IPS-18a (cell line): ENCODE data around the gene TGFBR3L.
A peak's percentile ranks its signal among the peaks of the same experiment; 100 is the strongest.

Experiments used
- H3K27ac ChIP-seq: one replicate; pipeline ENCODE4 v1.5.1; 2013; ENCODE audit warnings: low read length
- H3K27me3 ChIP-seq: one replicate; pipeline ENCODE4 v1.6.1; 2013; ENCODE audit warnings: mild to moderate bottlenecking, low read length; ENCODE audit not compliant: control insufficient read depth, insufficient read depth
- H3K36me3 ChIP-seq: one replicate; pipeline ENCODE4 v1.6.1; 2013; ENCODE audit warnings: low read depth, low read length; ENCODE audit not compliant: control insufficient read depth
- H3K4me1 ChIP-seq: one replicate; pipeline ENCODE4 v1.6.1; 2013; ENCODE audit warnings: low read depth, low read length; ENCODE audit not compliant: control insufficient read depth
- H3K4me3 ChIP-seq: one replicate; pipeline ENCODE4 v1.5.1; 2013; ENCODE audit warnings: low read length
- H3K9ac ChIP-seq: one replicate; pipeline ENCODE4 v1.6.1; 2013; ENCODE audit warnings: mild to moderate bottlenecking, low read length, moderate library complexity
- H3K9me3 ChIP-seq: one replicate; pipeline ENCODE4 v1.6.1; 2013; ENCODE audit warnings: low read depth, low read length; ENCODE audit not compliant: control insufficient read depth

The TGFBR3L gene

DNA sequence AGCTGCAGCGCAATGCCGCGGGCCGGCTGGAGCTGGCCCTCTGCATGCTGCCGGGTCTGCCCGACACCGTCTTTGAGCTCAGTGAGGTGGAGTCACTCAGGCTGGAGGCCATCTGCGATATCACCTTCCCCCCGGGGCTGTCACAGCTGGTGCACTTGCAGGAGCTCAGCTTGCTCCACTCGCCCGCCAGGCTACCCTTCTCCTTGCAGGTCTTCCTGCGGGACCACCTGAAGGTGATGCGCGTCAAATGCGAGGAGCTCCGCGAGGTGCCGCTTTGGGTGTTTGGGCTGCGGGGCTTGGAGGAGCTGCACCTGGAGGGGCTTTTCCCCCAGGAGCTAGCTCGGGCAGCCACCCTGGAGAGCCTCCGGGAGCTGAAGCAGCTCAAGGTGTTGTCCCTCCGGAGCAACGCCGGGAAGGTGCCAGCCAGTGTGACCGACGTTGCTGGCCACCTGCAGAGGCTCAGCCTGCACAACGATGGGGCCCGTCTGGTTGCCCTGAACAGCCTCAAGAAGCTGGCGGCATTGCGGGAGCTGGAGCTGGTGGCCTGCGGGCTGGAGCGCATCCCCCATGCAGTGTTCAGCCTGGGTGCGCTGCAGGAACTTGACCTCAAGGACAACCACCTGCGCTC lies 14.8 kb upstream of the TGFBR3L start:
- Histone ChIP-seq H3K36me3 (no peaks in the 10 kb centered on the region), H3K9ac (no peak overlapping the region), H3K9me3 (no peaks in the 10 kb centered on the region), H3K4me1 (peaks cover 12% of the 10 kb centered on the region), H3K4me3 (no peak overlapping the region), H3K27me3 (no peaks in the 10 kb centered on the region), H3K27ac (no peak overlapping the region)

DNA sequence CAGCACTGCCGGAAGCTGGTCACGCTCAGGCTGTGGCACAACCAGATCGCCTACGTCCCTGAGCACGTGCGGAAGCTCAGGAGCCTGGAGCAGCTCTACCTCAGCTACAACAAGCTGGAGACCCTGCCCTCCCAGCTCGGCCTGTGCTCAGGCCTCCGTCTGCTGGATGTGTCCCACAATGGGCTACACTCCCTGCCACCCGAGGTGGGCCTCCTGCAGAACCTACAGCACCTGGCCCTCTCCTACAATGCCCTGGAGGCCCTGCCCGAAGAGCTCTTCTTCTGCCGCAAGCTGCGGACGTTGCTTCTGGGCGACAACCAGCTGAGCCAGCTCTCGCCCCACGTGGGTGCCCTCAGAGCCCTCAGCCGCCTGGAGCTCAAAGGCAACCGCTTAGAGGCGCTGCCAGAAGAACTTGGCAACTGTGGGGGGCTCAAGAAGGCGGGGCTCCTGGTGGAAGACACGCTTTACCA lies 14.2 kb upstream of the TGFBR3L start:
- no peaks in the 10 kb centered on the region for H3K9me3 ChIP-seq
- H3K27ac ChIP-seq = no peak overlapping the region
- H3K4me1 ChIP-seq = peaks cover 13% of the 10 kb centered on the region

DNA sequence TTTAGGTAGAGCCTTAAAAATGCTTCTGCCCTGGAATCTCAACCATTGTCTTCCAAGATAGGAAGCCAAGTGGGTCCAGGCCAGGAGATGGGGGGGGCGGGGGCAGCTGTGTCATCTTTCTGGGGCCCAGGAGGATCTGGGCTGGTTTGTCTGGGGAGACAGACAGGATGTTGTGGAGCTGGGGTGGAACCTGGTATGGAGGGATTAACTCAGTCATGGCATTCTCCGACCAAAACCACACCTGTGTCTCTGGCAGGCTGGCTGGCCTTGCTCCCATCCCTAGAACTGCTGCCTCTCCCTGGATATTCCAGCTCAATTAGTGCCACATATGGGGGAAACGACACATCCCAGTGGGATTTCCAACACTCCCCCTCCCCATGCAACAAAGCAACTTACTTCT lies 13.7 kb upstream of the TGFBR3L start:
- no peak overlapping the region for H3K27ac ChIP-seq
- H3K4me1 ChIP-seq = peaks cover 13% of the 10 kb centered on the region
- no peaks in the 10 kb centered on the region for H3K27me3 ChIP-seq
- H3K9me3 ChIP-seq = no peaks in the 10 kb centered on the region
- H3K4me3 ChIP-seq = no peak overlapping the region
- H3K9ac ChIP-seq = no peak overlapping the region
- no peaks in the 10 kb centered on the region for H3K36me3 ChIP-seq

More for the DNA sequence above, 14.2 kb upstream of the TGFBR3L start:
- Histone ChIP-seq H3K9ac (no peak overlapping the region), H3K27me3 (no peaks in the 10 kb centered on the region), H3K36me3 (no peaks in the 10 kb centered on the region), H3K4me3 (no peak overlapping the region)

DNA sequence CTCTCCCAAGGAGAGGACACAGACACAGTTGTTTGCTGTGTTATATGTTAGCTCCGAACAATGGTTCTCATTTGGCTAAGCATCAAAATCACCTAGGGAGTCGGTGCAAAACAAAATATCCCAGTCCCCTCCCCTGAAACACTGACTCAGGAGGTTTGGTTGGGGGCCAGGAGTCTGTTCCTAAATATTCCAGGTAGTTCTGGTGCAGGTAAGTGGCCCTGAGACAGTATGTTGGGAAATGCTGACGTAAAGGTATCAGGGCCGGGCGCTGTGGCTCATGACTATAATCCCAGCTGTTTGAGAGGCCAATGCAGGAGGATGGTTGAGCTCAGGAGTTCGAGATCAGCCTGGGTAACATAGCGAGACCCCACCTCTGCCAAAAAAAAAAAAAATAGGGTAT lies 13.3 kb upstream of the TGFBR3L start:
- no peaks in the 10 kb centered on the region for H3K36me3 ChIP-seq
- H3K9me3 ChIP-seq = no peaks in the 10 kb centered on the region
- H3K4me3 ChIP-seq = no peak overlapping the region
- H3K9ac ChIP-seq = no peak overlapping the region
- H3K4me1 ChIP-seq = peaks cover 13% of the 10 kb centered on the region
- no peaks in the 10 kb centered on the region for H3K27me3 ChIP-seq
- no peak overlapping the region for H3K27ac ChIP-seq

DNA sequence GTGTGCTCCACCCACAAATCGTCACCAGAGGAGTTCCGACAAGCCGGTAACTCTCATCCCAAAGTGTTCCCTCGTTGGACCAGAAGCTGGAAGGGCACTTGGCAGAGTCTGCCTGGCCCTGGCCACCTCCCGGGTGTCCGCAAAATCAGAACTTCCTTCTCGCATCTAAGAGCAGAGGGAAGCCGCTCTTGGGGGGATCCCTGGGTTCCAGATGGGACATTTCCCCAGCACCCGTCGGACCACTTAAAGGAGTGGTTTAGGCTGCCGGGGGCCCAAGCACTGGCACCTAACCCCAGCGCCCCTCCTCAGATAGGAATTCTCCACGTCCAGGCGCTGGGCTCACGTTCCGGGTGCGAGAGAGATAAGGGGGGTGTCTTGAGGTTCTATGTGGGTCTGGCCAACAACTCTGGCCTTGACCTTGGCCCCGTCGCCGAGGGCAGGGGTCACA lies 11.8 kb upstream of the TGFBR3L start:
- no peaks in the 10 kb centered on the region for H3K36me3 ChIP-seq
- H3K4me3 ChIP-seq = peak overlapping the region; percentile 78

DNA sequence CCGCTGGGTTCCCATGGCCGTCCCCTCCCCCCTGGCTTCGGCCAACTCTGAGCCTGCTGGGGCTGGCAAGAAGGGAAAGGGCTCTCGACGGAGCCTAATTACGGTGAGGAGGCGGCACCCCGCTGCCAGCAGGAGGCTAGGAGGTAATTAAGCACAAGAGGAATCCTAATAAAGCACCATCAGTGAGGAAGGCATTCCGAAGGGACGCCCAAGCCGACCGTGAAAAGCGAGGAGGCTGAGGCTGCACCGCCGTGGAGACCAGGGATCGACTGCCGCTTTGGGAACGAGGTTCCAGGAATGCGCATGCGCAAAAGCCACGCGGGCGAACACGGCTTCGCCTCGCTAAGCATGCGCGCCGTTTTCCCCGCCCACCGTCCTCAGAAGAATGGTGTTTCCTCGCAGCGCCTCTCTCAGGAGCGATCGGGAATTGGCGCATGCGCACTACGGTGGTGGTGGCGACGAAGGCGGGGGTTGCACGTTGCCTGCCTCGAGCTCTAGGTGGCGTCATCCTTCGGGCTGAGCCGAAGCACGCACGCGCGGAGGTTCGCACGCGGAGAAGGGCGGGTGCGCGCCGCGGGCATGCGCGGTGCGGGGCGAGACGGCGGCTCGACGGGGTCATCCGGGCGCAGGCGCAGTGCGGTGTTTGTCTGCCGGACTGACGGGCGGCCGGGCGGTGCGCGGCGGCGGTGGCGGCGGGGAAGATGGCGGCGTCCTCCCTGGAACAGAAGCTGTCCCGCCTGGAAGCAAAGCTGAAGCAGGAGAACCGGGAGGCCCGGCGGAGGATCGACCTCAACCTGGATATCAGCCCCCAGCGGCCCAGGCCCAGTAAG lies 11.2 kb upstream of the TGFBR3L start, which contains the start of gene MAP2K7:
TSS of gene MAP2K7 (plus strand) at position 634 of the 830 bp plus-strand sequence. CDS start at position 702, 68 bp downstream.
- Histone ChIP-seq H3K36me3 (no peaks in the 10 kb centered on the region), H3K4me1 (peaks cover 13% of the 10 kb centered on the region), H3K9ac (peak within 1 kb of the TSS; percentile 73), H3K27ac (peak within 1 kb of the TSS; percentile 38), H3K4me3 (peak within 1 kb of the TSS; percentile 84), H3K27me3 (no peaks in the 10 kb centered on the region), H3K9me3 (no peaks in the 10 kb centered on the region)

More for the DNA sequence above, 11.8 kb upstream of the TGFBR3L start:
- Histone ChIP-seq H3K4me1 (peaks cover 13% of the 10 kb centered on the region), H3K27me3 (no peaks in the 10 kb centered on the region), H3K27ac (peak overlapping the region; percentile 38), H3K9me3 (no peaks in the 10 kb centered on the region), H3K9ac (peak overlapping the region; percentile 73)

DNA sequence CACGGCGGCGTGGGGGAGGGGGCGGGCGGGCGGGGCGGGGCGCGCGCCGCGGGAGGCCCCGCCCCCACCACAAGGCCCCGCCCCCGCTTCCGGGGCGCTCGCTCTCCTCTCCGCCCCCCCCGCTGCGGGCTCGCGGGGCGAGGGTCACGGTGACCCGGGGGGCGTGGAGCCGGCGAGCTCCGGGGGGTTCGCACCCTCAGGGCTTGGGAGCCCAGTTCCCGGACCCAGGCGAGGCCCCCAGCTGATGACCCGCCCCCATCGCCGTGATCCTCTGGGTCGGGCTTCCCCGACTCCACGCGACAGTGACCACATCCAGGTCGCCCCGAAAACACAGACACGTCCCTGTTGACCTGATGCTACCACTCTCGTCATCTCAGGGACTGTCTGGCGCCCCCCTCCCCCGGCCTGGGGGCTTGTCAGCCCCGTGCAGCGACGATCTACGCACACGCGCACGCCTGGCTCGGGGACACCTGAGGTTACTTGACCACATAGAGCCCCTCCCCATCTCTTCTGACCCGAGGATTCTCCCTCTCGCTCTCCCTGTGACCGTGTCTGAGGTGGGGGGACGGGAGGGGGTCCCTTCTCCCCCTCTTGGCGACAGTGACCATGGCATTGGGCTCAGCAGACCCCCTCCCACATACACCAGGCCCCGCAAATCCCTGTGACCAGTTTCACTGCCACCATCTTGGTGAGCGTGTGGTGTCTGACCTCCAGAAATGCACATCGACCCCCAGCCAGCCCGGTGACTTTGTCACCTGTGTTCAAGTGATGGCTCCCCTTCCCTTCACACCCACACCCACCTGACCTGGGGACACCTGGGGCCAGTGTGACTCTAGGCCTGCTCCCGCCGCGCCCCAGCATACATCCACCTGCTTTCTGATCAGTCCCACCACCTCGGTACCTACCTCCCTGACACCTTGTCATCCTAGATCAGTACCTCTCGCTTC lies 10.3 kb upstream of the TGFBR3L start:
- no peak overlapping the region for H3K27ac ChIP-seq
- no peaks in the 10 kb centered on the region for H3K36me3 ChIP-seq
- peak overlapping the region; percentile 52 for H3K9ac ChIP-seq
- H3K4me3 ChIP-seq = peak overlapping the region; percentile 84
- H3K9me3 ChIP-seq = no peaks in the 10 kb centered on the region
- H3K4me1 ChIP-seq = peaks cover 13% of the 10 kb centered on the region
- H3K27me3 ChIP-seq = no peaks in the 10 kb centered on the region

DNA sequence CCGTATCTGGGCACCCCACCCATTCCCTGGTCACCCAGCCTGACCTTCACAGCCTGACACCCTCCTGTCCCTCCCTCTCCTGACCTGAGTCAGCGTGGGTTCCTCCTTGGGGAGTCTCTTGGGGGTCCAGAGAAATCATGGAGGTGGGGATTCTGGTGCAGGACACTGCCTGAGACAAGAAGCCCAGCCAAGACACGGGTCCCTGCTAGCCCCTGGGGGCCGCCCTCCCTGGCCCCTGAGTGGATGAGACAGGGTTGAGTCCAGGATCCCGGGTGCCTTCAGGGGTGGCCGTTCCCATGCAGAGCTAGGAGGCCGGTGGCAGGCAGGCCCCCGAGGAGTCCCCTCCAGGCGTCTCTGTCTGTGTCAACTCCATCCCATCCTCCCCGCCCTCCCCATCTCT lies 9.4 kb upstream of the TGFBR3L start:
- H3K4me1 ChIP-seq = peaks cover 13% of the 10 kb centered on the region
- H3K9ac ChIP-seq = no peak overlapping the region
- no peak overlapping the region for H3K27ac ChIP-seq
- H3K36me3 ChIP-seq = peaks cover under 1% of the 10 kb centered on the region
- H3K9me3 ChIP-seq = no peaks in the 10 kb centered on the region
- H3K4me3 ChIP-seq = no peak overlapping the region
- no peaks in the 10 kb centered on the region for H3K27me3 ChIP-seq

DNA sequence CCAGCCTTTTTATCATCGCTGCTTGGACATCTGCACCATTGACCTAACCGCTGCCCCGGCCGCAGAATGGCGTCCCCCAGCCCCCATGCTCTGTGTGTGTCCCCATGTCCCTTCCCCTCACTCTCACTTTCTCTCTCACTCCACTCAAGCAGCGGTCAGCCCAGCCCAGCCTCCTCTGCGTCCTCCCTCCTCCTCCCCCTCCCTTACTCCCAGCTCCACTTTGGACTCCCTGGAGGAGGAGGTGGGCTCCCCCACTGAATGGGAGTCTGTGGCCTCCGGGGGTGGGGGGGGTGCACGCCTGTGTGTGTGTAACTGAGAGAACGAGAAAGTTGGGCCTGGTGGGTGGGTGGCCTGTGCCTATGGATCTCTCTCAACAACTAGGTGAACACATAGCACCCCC lies 8.8 kb upstream of the TGFBR3L start:
- Histone ChIP-seq H3K4me3 (no peak overlapping the region), H3K9ac (no peak overlapping the region), H3K4me1 (peaks cover 13% of the 10 kb centered on the region), H3K27me3 (no peaks in the 10 kb centered on the region), H3K36me3 (peaks cover 6% of the 10 kb centered on the region), H3K9me3 (no peaks in the 10 kb centered on the region), H3K27ac (no peak overlapping the region)

DNA sequence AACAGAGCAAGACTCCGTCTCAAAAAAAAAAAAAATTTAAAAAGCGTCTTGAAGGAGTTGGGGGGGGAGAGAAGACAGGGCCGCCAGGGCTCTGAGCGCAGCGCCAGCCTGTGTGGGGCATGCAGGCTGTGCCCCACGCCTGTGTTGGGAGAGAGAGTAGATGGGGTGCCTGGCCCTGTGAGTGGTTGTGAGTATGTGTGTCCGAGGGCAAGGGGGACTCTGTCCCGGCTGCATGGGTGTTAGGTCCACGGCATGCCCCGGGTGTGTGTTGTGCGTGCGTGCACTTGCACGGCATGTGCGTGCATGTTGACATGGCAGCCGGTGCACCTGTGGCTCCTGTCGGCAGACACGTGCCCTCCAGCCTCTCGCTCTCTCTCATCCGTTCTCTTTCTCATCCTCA lies 7.5 kb upstream of the TGFBR3L start:
- no peak overlapping the region for H3K9ac ChIP-seq
- peaks cover 13% of the 10 kb centered on the region for H3K4me1 ChIP-seq
- no peaks in the 10 kb centered on the region for H3K9me3 ChIP-seq
- H3K36me3 ChIP-seq = peaks cover 16% of the 10 kb centered on the region
- no peak overlapping the region for H3K27ac ChIP-seq
- H3K27me3 ChIP-seq = no peaks in the 10 kb centered on the region
- no peak overlapping the region for H3K4me3 ChIP-seq

DNA sequence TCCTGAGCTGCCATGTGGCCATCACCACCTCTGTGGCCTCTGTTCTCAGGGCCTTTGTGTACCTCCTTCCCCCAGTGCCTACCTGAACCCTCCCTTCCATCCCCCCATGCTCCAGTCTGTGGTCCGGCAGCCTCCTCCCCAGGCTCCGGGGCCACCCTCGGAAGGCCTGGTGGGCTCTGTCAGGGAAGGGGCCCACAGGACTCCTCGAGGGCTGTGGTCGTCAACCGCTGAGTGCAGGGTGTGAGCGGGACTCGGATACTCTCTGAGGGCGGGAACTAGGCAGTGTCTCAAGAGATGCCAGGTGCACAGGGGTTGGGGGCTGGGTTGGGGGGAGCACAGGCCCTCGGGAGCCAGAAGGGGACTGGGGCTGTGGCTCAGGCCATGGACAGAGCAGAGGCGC lies 7.1 kb upstream of the TGFBR3L start:
- H3K36me3 ChIP-seq = peaks cover 16% of the 10 kb centered on the region
- no peak overlapping the region for H3K4me3 ChIP-seq
- H3K9me3 ChIP-seq = no peaks in the 10 kb centered on the region
- H3K4me1 ChIP-seq = peaks cover 11% of the 10 kb centered on the region
- no peaks in the 10 kb centered on the region for H3K27me3 ChIP-seq
- H3K27ac ChIP-seq = no peak overlapping the region
- no peak overlapping the region for H3K9ac ChIP-seq
